ENCODE results near the gene MLST8.

GRCh38 chr16:2158262-2158638 lies 47.0 kb upstream of the MLST8 start:
- TF ChIP-seq POLR2A (IDR thresholded peaks at IDR 0.05) = no peak
- TF ChIP-seq CTCF (IDR thresholded peaks at IDR 0.05) = no peak

Measured in body of pancreas (tissue), 4 donors.